ENCODE data around the gene LYPD6B. TPM values are rescaled to one million over a fixed set of nuclear protein-coding genes. Genes with fewer than 3 reads are reported as not detected.

The LYPD6B gene
- total RNA-seq, 1 experiment from 2014 or later: 2.0 TPM

GRCh38 chr2:149029307-149029965 lies 9.1 kb upstream of the LYPD6B start:
- Histone ChIP-seq H3T11ph (ENCODE audit: low read length) (no peak overlapping the region), H3K14ac (ENCODE audit: insufficient read depth, low read length) (no peak overlapping the region), H4K8ac (replicated peaks; ENCODE audit: insufficient read length, low read depth, low read length) (no peak overlapping the region), H2BK15ac (ENCODE audit: low read depth, low read length) (no peak overlapping the region), H2AFZ (ENCODE audit: low read length) (no peak overlapping the region), H3K27me3 (ENCODE audit: insufficient read depth, low read length) (no peaks in the 10 kb centered on the region), H4K5ac (ENCODE audit: insufficient read length, low read depth, low read length) (no peak overlapping the region), H3K27ac (ENCODE audit: insufficient read length, low read depth, low read length) (no peak overlapping the region), H2BK5ac (ENCODE audit: insufficient read length, low read length) (no peak overlapping the region), H3K4me2 (ENCODE audit: insufficient read depth, insufficient read length, low read length) (no peak overlapping the region), H3K4me1 (ENCODE audit: insufficient read depth, low read length) (peaks cover 9% of the 10 kb centered on the region), H3K9ac (ENCODE audit: extremely low read depth, insufficient read length, low read length) (no peak overlapping the region), H3K79me2 (ENCODE audit: insufficient read depth, low read length) (no peaks in the 10 kb centered on the region), H3K79me1 (ENCODE audit: insufficient read depth, low read depth, low read length, poor library complexity, severe bottlenecking) (no peaks in the 10 kb centered on the region), H2BK120ac (ENCODE audit: low read depth, low read length, poor library complexity, severe bottlenecking) (no peak overlapping the region), H4K20me1 (ENCODE audit: control insufficient read depth, insufficient read depth, insufficient read length) (no peaks in the 10 kb centered on the region), H3K9me3 (ENCODE audit: control insufficient read depth, low read depth, low read length) (no peaks in the 10 kb centered on the region), H3K23me2 (ENCODE audit: insufficient read length, low read depth, low read length, poor library complexity, severe bottlenecking) (no peaks in the 10 kb centered on the region), H2BK12ac (ENCODE audit: insufficient read length, low read depth, low read length) (no peak overlapping the region), H4K91ac (ENCODE audit: insufficient read length, low read depth, low read length) (no peak overlapping the region), H3K23ac (ENCODE audit: insufficient read length, low read depth, low read length) (no peak overlapping the region), H3K56ac (ENCODE audit: insufficient read length, low read depth, low read length) (no peak overlapping the region), H3K4ac (ENCODE audit: low read depth, low read length) (no peak overlapping the region), H2BK20ac (ENCODE audit: low read depth, low read length, poor library complexity, severe bottlenecking) (no peak overlapping the region), H2AK5ac (ENCODE audit: insufficient read length, low read length) (no peak overlapping the region), H3K18ac (ENCODE audit: insufficient read length, low read depth, low read length) (no peak overlapping the region)
- DNase-seq: no peak
- H3K36me3 Mint-ChIP-seq (ENCODE audit: insufficient read depth in 1 of 3, low read depth in 3 of 3): no peaks in the 10 kb centered on the region; a peak in 1 of 7 replicates
- H3K9me3 Mint-ChIP-seq: no peaks in the 10 kb centered on the region
- H3K4me1 Mint-ChIP-seq: peaks cover 45 to 50% of the 10 kb centered on the region in 2 experiments
- TF ChIP-seq CTCF (conservative IDR thresholded peaks at IDR 0.05): no peak
- H3K4me3 Mint-ChIP-seq: no peak overlapping the region; a peak in 1 of 5 replicates
- WGBS (ENCODE audit: extremely low coverage, insufficient read length, low lambda C conversion rate): no CpG with 5 or more reads among the region's 11 CpGs
- H3K27ac Mint-ChIP-seq: peak overlapping the region in 2 of 3 experiments; percentile 24 to 40; a peak in 2 of 7 replicates
- peaks cover 6% of the 10 kb centered on the region for H3K27me3 Mint-ChIP-seq (ENCODE audit: low read depth)

All from H9 (cell line).